ENCODE data around the gene IFITM10.
"Not testable (repeated sequence)": the region's sequence is repeated elsewhere in the genome, so short reads cannot be mapped to it uniquely, and the experiment has no call there.

IFITM10 gene

DNA sequence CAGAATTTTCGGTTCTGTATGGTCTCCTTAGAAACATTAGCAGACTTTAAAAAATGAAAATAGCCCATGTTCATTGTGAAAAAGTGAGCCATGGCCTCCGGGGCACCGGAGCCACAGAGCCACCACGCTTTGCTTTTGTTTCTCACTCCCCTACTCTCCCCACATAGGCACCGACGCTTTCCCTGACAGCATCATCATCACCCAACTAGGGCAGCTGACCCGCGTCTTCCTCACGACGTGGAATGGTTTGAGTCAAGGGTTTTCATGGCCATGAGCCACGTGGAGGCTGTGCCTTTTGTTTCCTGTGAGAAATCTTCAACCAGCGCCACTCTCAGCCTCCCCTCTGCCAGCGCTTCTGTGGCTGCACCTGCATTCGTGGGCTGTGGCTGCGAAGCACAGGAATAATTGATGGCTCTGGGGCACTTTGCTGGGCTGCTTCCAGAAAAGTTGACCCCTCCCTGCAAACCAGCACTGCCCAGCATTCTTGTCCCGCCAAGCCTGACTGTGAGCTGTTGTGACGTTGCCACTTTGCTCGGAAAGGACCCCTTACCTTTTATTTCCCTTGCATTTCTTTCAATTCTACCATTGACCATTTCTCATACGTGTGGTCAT lies 62.0 kb downstream of the IFITM10 start:
- DNase-seq: not testable (repeated sequence)

DNA sequence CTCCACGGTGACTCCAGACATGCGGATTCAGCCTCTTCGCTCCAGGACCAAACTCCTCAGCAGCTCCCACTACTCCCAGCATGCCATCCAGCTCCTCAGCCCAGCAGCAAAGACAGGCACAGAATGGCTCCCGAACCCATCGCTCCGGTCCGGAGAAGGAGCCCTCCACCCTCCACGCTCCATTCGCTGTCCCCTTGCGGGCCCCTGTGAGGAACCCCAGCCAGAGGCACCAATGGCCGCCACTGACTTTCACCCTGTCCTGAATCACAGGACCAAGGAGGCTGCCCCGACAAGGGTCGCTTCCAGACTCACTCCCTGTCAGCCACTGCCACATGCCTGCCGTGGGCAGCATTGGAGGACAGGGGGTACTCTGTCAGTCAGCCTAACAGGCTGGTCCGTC lies 64.2 kb downstream of the IFITM10 start:
- not testable (repeated sequence) for DNase-seq

DNA sequence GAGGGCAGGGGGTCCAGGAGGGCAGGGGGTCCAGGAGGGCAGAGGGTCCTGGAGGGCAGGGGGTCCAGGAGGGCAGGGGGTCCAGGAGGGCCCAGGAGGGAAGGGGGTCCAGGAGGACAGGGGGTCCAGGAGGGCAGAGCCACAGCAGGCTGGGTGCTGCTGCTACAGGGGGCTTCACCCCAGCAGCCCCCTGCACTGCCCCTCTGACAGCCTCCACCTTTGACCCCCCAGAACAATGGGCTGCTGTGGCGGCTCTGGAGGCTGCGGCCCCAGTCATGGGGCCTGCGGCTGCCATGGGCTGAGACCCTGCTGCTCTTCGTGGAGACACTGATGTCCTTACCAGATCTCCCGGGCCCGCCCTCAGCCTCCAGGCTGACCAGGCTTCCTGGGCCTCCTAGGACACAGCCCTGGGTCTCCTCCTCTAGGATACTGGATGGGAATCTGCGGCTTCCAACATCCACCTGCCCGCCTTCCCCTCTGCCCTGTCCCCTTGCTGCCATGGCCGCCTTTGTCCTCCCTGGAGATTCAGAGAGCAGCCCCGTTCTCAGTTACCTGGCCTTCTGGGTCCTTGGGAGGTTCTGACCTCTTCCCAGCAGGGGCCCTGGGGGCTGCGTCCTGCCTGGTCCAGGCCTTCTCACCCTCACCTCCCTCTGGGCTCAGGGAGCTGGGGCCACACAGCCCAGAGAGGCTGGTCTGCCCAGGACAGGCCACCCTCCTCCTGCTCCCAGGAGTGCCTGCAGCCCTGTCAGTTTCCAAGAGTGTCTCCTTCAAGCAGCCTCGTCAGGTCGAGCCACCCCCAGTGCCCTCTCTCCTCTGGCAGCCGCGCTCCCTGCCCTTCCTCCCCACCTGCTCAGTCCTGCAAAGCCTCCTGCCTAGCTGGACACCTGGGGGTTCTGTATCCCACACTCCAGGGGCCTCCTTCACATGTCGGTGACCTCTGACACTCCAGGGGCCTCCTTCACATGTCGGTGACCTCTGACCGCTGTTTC lies 65.2 kb downstream of the IFITM10 start:
- DNase-seq: not testable (repeated sequence)

DNA sequence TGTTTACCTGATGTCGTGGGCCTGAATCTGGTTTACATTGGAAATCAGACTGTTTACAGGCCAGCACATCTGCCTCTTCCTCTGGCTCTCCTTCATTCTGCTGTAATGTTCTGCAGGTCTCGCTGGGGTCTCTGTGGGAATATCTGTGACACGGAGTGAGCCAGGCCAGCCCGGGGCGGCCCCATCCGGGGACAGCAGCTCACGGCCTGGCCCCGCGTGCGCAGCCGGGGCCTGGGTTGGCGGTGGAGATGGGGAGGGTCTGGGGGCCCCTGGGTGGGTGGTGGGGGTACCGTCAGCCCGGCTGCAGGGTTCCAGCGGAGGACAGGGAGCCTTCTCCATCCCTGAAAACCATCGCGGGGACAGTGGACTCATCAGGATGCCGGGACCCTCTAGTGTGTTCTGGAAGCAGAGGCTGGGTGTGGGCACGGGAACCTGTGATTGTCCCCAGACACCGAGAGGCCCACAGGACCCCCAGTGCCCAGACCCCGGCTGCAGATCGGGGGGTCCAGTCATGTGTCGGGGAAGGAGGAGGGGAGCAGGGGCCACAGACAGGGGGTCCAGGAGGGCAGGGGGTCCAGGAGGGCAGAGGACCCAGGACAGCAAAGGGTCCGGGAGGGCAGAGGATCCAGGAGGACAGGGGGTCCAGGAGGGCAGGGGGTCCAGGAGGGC lies 66.4 kb downstream of the IFITM10 start:
- not testable (repeated sequence) for DNase-seq

DNA sequence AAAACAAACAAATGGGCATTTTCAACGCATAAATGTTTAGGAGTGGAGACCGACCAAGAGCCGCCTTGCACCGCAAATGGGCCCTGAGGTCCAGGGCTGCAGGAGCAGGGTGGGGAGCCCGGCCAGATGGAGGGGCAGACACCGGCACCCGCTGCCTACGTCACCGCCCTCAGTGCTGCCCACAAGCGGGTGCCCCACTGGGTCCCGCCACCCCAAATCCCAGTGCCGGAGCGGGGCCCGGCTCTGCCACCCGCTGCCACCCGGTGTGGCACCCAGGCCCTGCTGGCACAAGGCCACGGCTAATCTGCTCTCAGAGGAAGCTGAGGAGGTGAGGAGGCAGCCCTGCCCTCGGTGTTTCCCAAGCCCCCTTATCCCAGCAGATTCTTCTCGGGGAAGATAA lies 67.2 kb downstream of the IFITM10 start:
- DNase-seq: not testable (repeated sequence)

All from DMS53 (cell line).